CD8-positive, alpha-beta memory T cell (primary cell): ENCODE results near the gene SETD5. TPM values are rescaled to one million over a fixed set of nuclear protein-coding genes. Genes with fewer than 3 reads are reported as not detected.
A peak's percentile ranks its signal among the peaks of the same experiment; 100 is the strongest.

Experiments
- CTCF ChIA-PET: fragments of 350-600 bp; sonication (Branson Sonifier 250); formaldehyde crosslinking; loops from one replicate; lab custom pipeline; 2021; ENCODE audit warnings: antibody characterized with exemption; lab: Charles Lee
- POLR2A ChIA-PET: fragments of 350-600 bp; sonication (Branson Sonifier 250); formaldehyde crosslinking; loops from one replicate; lab custom pipeline; 2021; ENCODE audit warnings: antibody characterized with exemption; lab: Charles Lee
- DNase-seq, 5 donors: peaks; one replicate each; pipeline versions ENCODE4 v3.0.0 to v3.0.0-alpha.2; 2020 to 2022; ENCODE audit warnings: mixed read lengths in 1 of 5
- H3K27ac ChIP-seq: one replicate; pipeline ENCODE4 v1.7.0; 2013; ENCODE audit warnings: low read depth, mild to moderate bottlenecking, low read length, moderate library complexity
- H3K27me3 ChIP-seq: 2 replicates; pipeline ENCODE4 v1.7.0; 2013; ENCODE audit warnings: low read length, mild to moderate bottlenecking; ENCODE audit not compliant: insufficient read depth, poor library complexity, severe bottlenecking
- H3K36me3 ChIP-seq: 2 replicates; pipeline ENCODE4 v1.7.0; 2013; ENCODE audit warnings: mild to moderate bottlenecking, low read length, moderate library complexity; ENCODE audit not compliant: insufficient read depth
- H3K4me1 ChIP-seq: 2 replicates; pipeline ENCODE4 v1.7.0; 2013; ENCODE audit warnings: mild to moderate bottlenecking, low read length, moderate library complexity; ENCODE audit not compliant: insufficient read depth
- H3K4me3 ChIP-seq: 2 replicates; pipeline ENCODE4 v1.7.0; 2013; ENCODE audit warnings: mild to moderate bottlenecking, low read length
- H3K9me3 ChIP-seq: 2 replicates; pipeline ENCODE4 v1.7.0; 2013; ENCODE audit warnings: mild to moderate bottlenecking, low read length
- H3K27ac Mint-ChIP-seq, 8 donors: one replicate each; pipeline ENCODE4 v1.8.0; 2020 to 2021; ENCODE audit warnings: mixed read lengths in 8 of 8, mild to moderate bottlenecking in 6 of 8, inconsistent platforms in 3 of 8, moderate library complexity in 3 of 8
- H3K27me3 Mint-ChIP-seq, 2 donors: one replicate each; pipeline ENCODE4 v1.8.0; 2020 to 2021; ENCODE audit warnings: mixed read lengths in 2 of 2, mild to moderate bottlenecking in 1 of 2, moderate library complexity in 1 of 2
- H3K36me3 Mint-ChIP-seq, 3 donors: one replicate each; pipeline ENCODE4 v1.8.0; 2020 to 2021; ENCODE audit warnings: mixed read lengths in 3 of 3, inconsistent platforms in 1 of 3, mild to moderate bottlenecking in 1 of 3
- H3K4me1 Mint-ChIP-seq, 3 donors: one replicate each; pipeline ENCODE4 v1.8.0; 2020 to 2021; ENCODE audit warnings: mixed read lengths in 3 of 3, inconsistent platforms in 1 of 3, mild to moderate bottlenecking in 1 of 3
- H3K4me3 Mint-ChIP-seq, 7 donors: one replicate each; pipeline ENCODE4 v1.8.0; 2020 to 2021; ENCODE audit warnings: mixed read lengths in 7 of 7, mild to moderate bottlenecking in 6 of 7, moderate library complexity in 4 of 7, inconsistent platforms in 2 of 7
- H3K9me3 Mint-ChIP-seq, 5 donors: one replicate each; pipeline ENCODE4 v1.8.0; 2020 to 2022; ENCODE audit warnings: mixed read lengths in 5 of 5, mild to moderate bottlenecking in 3 of 5, moderate library complexity in 2 of 5, inconsistent platforms in 1 of 5
- polyA plus RNA-seq: library from polyadenylated mRNA; unstranded; fragments of 300-500 nt; fragmentation: Illumina TruSeq; gene quantifications from one replicate; pipeline ENCODE4 v1.2.3, GENCODE V29; 2021
- total RNA-seq, 2 experiments: library from RNA; stranded (reverse); gene quantifications; one replicate each; pipeline ENCODE4 v1.2.3, GENCODE V29; 2021

The SETD5 gene
- total and polyA plus RNA-seq, 3 experiments from 2014 or later, result 40.0 to 97.2 (median 89.8) TPM

DNA sequence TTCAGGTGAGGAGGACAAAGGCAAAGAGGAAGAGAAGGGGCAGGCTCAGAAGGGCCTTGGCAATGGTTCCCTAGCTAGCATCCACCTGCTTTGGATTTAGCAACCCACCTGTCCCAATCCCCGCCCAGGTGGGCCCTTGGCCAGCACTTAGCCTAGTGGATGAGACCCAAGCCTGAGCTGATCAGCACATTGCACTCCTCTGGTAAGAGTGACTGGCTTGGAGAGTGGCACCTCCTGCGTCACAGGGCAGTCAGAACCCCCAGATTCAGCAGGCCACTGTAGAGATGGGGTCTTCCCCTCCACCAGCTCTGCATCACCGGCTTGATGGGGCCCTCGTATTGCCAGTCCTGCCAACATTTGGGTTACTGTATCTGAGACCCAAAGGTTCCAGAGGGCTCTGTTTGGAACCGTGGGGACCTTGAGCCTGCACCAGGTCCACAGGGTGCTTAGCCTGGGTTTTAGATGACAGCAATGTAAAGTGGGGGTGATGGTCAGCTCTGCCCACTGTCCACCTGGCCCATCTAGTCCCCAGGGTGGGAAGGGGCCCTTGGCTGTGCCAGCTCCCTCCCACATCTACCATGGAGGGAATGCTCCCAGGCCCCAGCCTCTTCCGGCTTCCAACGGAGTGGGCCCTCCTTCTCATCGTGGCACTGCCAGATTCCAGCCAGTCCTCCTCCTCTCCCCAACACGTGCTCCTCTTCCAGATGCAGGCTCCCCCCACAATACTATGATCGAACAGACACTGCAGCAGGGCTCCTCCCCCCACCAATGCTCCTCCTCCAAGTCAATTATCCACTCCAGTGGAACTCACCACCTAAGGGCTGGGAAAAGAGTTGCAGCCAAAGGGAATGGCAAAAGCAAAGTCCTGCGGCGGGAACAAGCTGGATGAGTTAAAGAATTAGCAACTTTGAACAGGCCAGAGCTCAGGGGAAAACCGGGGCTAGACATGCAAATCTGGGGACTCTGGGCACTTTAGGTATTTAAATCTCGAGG, 110.5 kb downstream of the SETD5 start:
- no peak overlapping the region for H3K4me3 ChIP-seq
- Mint-ChIP-seq H3K4me3 (peak overlapping the region in 1 of 7 donors; percentile 20), H3K4me1 (peaks cover 0 to 4% (median 0%) of the 10 kb centered on the region in 3 donors), H3K27ac (no peak overlapping the region), H3K27me3 (peaks cover 9 to 36% of the 10 kb centered on the region in 2 donors), H3K36me3 (no peaks in the 10 kb centered on the region), H3K9me3 (no peaks in the 10 kb centered on the region)
- no peaks in the 10 kb centered on the region for H3K9me3 ChIP-seq
- no peak for DNase-seq
- ChIA-PET CTCF (no interaction called here), POLR2A (no interaction called here)
- H3K4me1 ChIP-seq, result no peaks in the 10 kb centered on the region
- no peak overlapping the region for H3K27ac ChIP-seq
- no peaks in the 10 kb centered on the region for H3K36me3 ChIP-seq
- H3K27me3 ChIP-seq, result peaks cover 9% of the 10 kb centered on the region

DNA sequence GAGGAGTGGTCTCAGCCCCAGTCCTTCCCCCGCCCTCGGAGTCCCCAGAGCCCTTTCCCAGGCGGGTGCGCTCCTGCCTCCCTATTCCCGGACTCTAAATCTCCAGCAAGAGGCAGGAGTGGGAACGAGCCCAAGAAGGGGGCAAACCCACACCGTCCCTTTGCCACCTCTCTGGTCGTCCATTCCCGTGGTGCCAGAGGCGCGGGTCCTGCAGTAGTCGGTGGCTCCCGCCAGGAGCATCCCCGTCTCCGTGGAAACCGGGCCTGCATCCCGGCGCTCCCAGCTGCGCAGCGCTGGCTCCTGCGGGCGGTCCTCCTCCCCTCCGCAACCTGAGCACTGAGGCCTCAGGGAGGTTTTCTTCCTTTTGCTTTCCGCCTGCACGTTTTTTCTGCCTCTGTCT, 111.4 kb downstream of the SETD5 start:
- Histone ChIP-seq H3K4me3 (no peak overlapping the region), H3K36me3 (no peaks in the 10 kb centered on the region), H3K9me3 (no peaks in the 10 kb centered on the region), H3K27ac (no peak overlapping the region), H3K27me3 (peaks cover 9% of the 10 kb centered on the region), H3K4me1 (no peaks in the 10 kb centered on the region)
- Mint-ChIP-seq H3K4me3 (no peak overlapping the region), H3K36me3 (no peaks in the 10 kb centered on the region), H3K4me1 (no peaks in the 10 kb centered on the region), H3K27me3 (peaks cover 6 to 34% of the 10 kb centered on the region in 2 donors), H3K27ac (no peak overlapping the region), H3K9me3 (no peaks in the 10 kb centered on the region)
- ChIA-PET CTCF (no interaction called here), POLR2A (no interaction called here)
- DNase-seq, result no peak

- DNase-seq, result no peak
- Histone ChIP-seq H3K36me3 (no peaks in the 10 kb centered on the region), H3K27me3 (peaks cover 9% of the 10 kb centered on the region), H3K27ac (no peak overlapping the region), H3K4me1 (no peaks in the 10 kb centered on the region), H3K4me3 (no peak overlapping the region), H3K9me3 (no peaks in the 10 kb centered on the region)
- H3K27ac Mint-ChIP-seq, result no peak overlapping the region
- H3K27me3 Mint-ChIP-seq, result peaks cover 2 to 31% of the 10 kb centered on the region in 2 donors
- ChIA-PET POLR2A (no interaction called here), CTCF (interaction anchor here (0.9 to 1.7 kb wide), 2 partner anchors 9 to 16 kb away, joined by 3 to 6 read pairs; no protein-coding TSS in a partner anchor)
- H3K9me3 Mint-ChIP-seq, result no peaks in the 10 kb centered on the region
- no peaks in the 10 kb centered on the region for H3K36me3 Mint-ChIP-seq
- H3K4me3 Mint-ChIP-seq, result no peak overlapping the region
- no peaks in the 10 kb centered on the region for H3K4me1 Mint-ChIP-seq
Measured at GRCh38 chr3:9512456-9513045, 115.1 kb downstream of the SETD5 start.

- Mint-ChIP-seq H3K9me3 (no peaks in the 10 kb centered on the region), H3K27ac (no peak overlapping the region), H3K4me1 (no peaks in the 10 kb centered on the region), H3K4me3 (no peak overlapping the region), H3K36me3 (no peaks in the 10 kb centered on the region), H3K27me3 (peaks cover 9 to 33% of the 10 kb centered on the region in 2 donors)
- ChIA-PET POLR2A (no interaction called here), CTCF (no interaction called here)
- H3K27ac ChIP-seq, result no peak overlapping the region
- no peak overlapping the region for H3K4me3 ChIP-seq
- peaks cover 4% of the 10 kb centered on the region for H3K27me3 ChIP-seq
- no peaks in the 10 kb centered on the region for H3K4me1 ChIP-seq
- no peaks in the 10 kb centered on the region for H3K36me3 ChIP-seq
- DNase-seq, result no peak
- H3K9me3 ChIP-seq, result no peaks in the 10 kb centered on the region
Measured at GRCh38 chr3:9514306-9514705, 116.9 kb downstream of the SETD5 start.

- H3K4me3 ChIP-seq, result no peak overlapping the region
- Mint-ChIP-seq H3K9me3 (no peaks in the 10 kb centered on the region), H3K4me3 (no peak overlapping the region), H3K36me3 (no peaks in the 10 kb centered on the region), H3K4me1 (no peaks in the 10 kb centered on the region), H3K27ac (no peak overlapping the region), H3K27me3 (peaks cover 13 to 33% of the 10 kb centered on the region in 2 donors)
- DNase-seq, result no peak
- H3K36me3 ChIP-seq, result no peaks in the 10 kb centered on the region
- no peak overlapping the region for H3K27ac ChIP-seq
- POLR2A ChIA-PET, result no interaction called here
- CTCF ChIA-PET, result no interaction called here
- H3K4me1 ChIP-seq, result no peaks in the 10 kb centered on the region
- H3K9me3 ChIP-seq, result no peaks in the 10 kb centered on the region
- H3K27me3 ChIP-seq, result no peaks in the 10 kb centered on the region
Measured at GRCh38 chr3:9514956-9515355, 117.5 kb downstream of the SETD5 start.

DNA sequence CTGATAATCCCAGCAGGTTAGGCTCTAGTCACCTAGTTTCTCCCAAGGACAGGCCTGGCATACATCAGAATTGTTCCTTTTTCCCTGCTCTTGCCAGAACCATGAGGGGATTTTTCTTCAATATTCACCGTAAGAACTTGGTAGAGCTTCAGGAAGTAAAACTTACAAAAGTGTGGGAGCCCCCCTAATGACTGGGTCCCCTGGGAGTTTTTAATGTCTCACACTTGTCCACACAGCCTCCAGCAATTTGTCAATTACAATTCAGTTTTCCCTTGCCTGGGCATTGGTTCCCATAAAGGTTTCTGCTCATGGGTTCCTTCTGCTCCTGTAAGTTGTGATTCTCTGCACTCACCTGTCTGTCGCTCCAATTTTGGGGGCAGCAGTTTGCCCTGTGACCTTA, 127.7 kb downstream of the SETD5 start:
- H3K4me1 ChIP-seq, result no peaks in the 10 kb centered on the region
- no peaks in the 10 kb centered on the region for H3K27me3 ChIP-seq
- Mint-ChIP-seq H3K36me3 (no peaks in the 10 kb centered on the region), H3K9me3 (peaks cover 0 to 10% (median 7%) of the 10 kb centered on the region in 5 donors), H3K4me1 (no peaks in the 10 kb centered on the region), H3K4me3 (no peak overlapping the region), H3K27me3 (peaks cover 21 to 46% of the 10 kb centered on the region in 2 donors), H3K27ac (no peak overlapping the region)
- ChIA-PET POLR2A (no interaction called here), CTCF (no interaction called here)
- H3K9me3 ChIP-seq, result no peaks in the 10 kb centered on the region
- no peak overlapping the region for H3K4me3 ChIP-seq
- H3K27ac ChIP-seq, result no peak overlapping the region
- H3K36me3 ChIP-seq, result no peaks in the 10 kb centered on the region
- DNase-seq, result no peak

Other genes with a start within 250 kb of the SETD5 start
- gene SRGAP3, start 148.0 kb upstream of the SETD5 start, total RNA-seq, result 1 to 10 TPM in 1 of 2 experiments, under 1 TPM in 1; 0.84 to 1.1 TPM
- gene SRGAP3, start 148.0 kb upstream of the SETD5 start, polyA plus RNA-seq, result 2.1 TPM
- gene THUMPD3, start 34.6 kb upstream of the SETD5 start, total RNA-seq, result 10 to 100 TPM; 58.4 to 58.5 TPM
- 19.5 TPM for gene THUMPD3, start 34.6 kb upstream of the SETD5 start, polyA plus RNA-seq
- not detected for gene LHFPL4, start 156.2 kb downstream of the SETD5 start, total RNA-seq
- gene LHFPL4, start 156.2 kb downstream of the SETD5 start, polyA plus RNA-seq, result 0.05 TPM